Activated CD4-positive, alpha-beta memory T cell treated with anti-CD3 and anti-CD28 coated beads for 36 hours (primary cell): ENCODE results near the gene APOC3. TPM values are rescaled to one million over a fixed set of nuclear protein-coding genes. Genes with fewer than 3 reads are reported as not detected.

Experiments
- CTCF ChIA-PET: fragments of 350-600 bp; sonication (Branson Sonifier 250); formaldehyde crosslinking; loops from one replicate; lab custom pipeline; 2021; ENCODE audit warnings: antibody characterized with exemption, inconsistent platforms; lab: Charles Lee
- POLR2A ChIA-PET: fragments of 350-600 bp; sonication (Branson Sonifier 250); formaldehyde crosslinking; loops from one replicate; lab custom pipeline; 2021; ENCODE audit warnings: antibody characterized with exemption; lab: Charles Lee
- DNase-seq: peaks from one replicate; pipeline ENCODE4 v3.0.0-alpha.2; 2020
- H3K27ac Mint-ChIP-seq: one replicate; pipeline ENCODE4 v1.8.0; 2021; ENCODE audit warnings: mixed read lengths
- H3K27me3 Mint-ChIP-seq: one replicate; pipeline ENCODE4 v1.8.0; 2021; ENCODE audit warnings: mixed read lengths
- H3K36me3 Mint-ChIP-seq: one replicate; pipeline ENCODE4 v1.8.0; 2021; ENCODE audit warnings: mixed read lengths
- H3K4me1 Mint-ChIP-seq: one replicate; pipeline ENCODE4 v1.8.0; 2021; ENCODE audit warnings: low read depth, mixed read lengths
- H3K4me3 Mint-ChIP-seq: one replicate; pipeline ENCODE4 v1.8.0; 2021; ENCODE audit warnings: mild to moderate bottlenecking, mixed read lengths
- H3K9me3 Mint-ChIP-seq: one replicate; pipeline ENCODE4 v1.8.0; 2021; ENCODE audit warnings: mixed read lengths
- intact Hi-C: fragments of 100-400 bp; cut with micrococcal nuclease; formaldehyde crosslinking; loops from one replicate; pipeline ENCODE4 v1.15.1; 2023
- total RNA-seq, 2 experiments: library from RNA; stranded (reverse); gene quantifications; one replicate each; pipeline ENCODE4 v1.2.3, GENCODE V29; 2021

APOC3 gene
- not detected for total RNA-seq

GRCh38 chr11:116829525-116830183 lies at the start of gene APOC3:
APOC3 (plus strand) TSS chr11:116829907; CDS start chr11:116830583, 676 bp downstream.
- no peak within 1 kb of the TSS for H3K4me3 Mint-ChIP-seq
- H3K4me1 Mint-ChIP-seq = peaks cover under 1% of the 10 kb centered on the region
- no peak for DNase-seq
- no peaks in the 10 kb centered on the region for H3K27me3 Mint-ChIP-seq
- H3K27ac Mint-ChIP-seq = no peak within 1 kb of the TSS
- intact Hi-C loops = no loop called here
- no peaks in the 10 kb centered on the region for H3K36me3 Mint-ChIP-seq
- H3K9me3 Mint-ChIP-seq = no peaks in the 10 kb centered on the region
- POLR2A ChIA-PET = no interaction called here
- CTCF ChIA-PET = no interaction called here

- no peaks in the 10 kb centered on the region for H3K27me3 Mint-ChIP-seq
- H3K36me3 Mint-ChIP-seq = peaks cover 83% of the 10 kb centered on the region
- peak; percentile 56 for DNase-seq
- peaks cover 89% of the 10 kb centered on the region for H3K4me1 Mint-ChIP-seq
- intact Hi-C loops = no loop called here
- no peaks in the 10 kb centered on the region for H3K9me3 Mint-ChIP-seq
- POLR2A ChIA-PET = interaction anchor here (0.6 to 1.9 kb wide), 2 partner anchors 11 to 361 kb away, joined by 3 to 6 read pairs; partner anchors contain the start of gene PAFAH1B2
- CTCF ChIA-PET = interaction anchor here (1.3 to 1.5 kb wide), 3 partner anchors 8 to 53 kb away, joined by 4 to 13 read pairs (median 13); partner anchors contain the start of gene APOA5
- peak overlapping the region; percentile 33 for H3K4me3 Mint-ChIP-seq
- H3K27ac Mint-ChIP-seq = peak overlapping the region; percentile 88
These were observed 47.0 kb upstream of the APOC3 start for GRCh38 chr11:116782728-116783127.

GRCh38 chr11:116786326-116786725 lies 43.4 kb upstream of the APOC3 start:
- Mint-ChIP-seq H3K27ac (peak overlapping the region; percentile 62), H3K4me1 (peaks cover 67% of the 10 kb centered on the region), H3K36me3 (peaks cover 55% of the 10 kb centered on the region), H3K9me3 (no peaks in the 10 kb centered on the region), H3K27me3 (no peaks in the 10 kb centered on the region), H3K4me3 (peak overlapping the region; percentile 95)
- ChIA-PET POLR2A (interaction anchor here (0.6 to 2.6 kb wide), 4 partner anchors 10 to 50 kb away, joined by 3 to 10 read pairs (median 8); partner anchors contain the start of gene BUD13), CTCF (interaction anchor here (1.4 to 10.3 kb wide), 5 partner anchors 9 to 357 kb away, joined by 4 to 187 read pairs (median 11); partner anchors contain the start of genes APOA1, PAFAH1B2 and SIK3)
- DNase-seq = no peak
- intact Hi-C loops = loop anchor here (1.0 to 5.0 kb wide), 3 partner anchors 10 to 446 kb away; partner anchors contain the start of genes PCSK7, RNF214 and SIK3

DNA sequence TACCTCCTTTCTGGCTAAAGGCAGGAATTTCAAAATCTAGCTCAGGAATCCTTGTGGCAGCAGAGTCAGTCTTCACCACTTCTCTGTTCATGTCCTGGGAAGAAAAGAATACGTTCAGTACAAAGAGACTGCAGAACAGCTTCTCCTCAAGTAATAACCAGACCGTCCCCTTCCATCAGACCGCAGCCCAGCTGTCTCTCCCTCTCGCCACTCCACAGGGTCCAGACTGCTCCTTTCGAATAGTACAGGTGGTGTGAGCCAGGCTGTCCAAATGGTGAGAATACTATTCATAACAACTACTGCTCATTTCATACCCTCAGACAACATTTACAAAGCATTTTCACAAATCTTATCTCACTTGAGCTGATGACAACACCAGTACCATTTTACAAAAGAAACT lies 42.7 kb upstream of the APOC3 start:
- Mint-ChIP-seq H3K36me3 (peaks cover 49% of the 10 kb centered on the region), H3K4me1 (peaks cover 63% of the 10 kb centered on the region), H3K9me3 (no peaks in the 10 kb centered on the region), H3K27me3 (no peaks in the 10 kb centered on the region), H3K4me3 (peak overlapping the region; percentile 95), H3K27ac (peak overlapping the region; percentile 80)
- CTCF ChIA-PET = interaction anchor here (0.6 to 10.3 kb wide), 8 partner anchors 10 to 357 kb away, joined by 3 to 187 read pairs (median 4); partner anchors contain the start of genes APOA1, PAFAH1B2 and SIK3
- intact Hi-C loops = loop anchor here (1.0 to 5.0 kb wide), 4 partner anchors 11 to 445 kb away; partner anchors contain the start of genes PCSK7, RNF214 and SIK3
- POLR2A ChIA-PET = interaction anchor here (0.7 to 2.6 kb wide), 7 partner anchors 8 to 311 kb away, joined by 3 to 10 read pairs (median 7); partner anchors contain the start of genes BUD13 and SIK3
- DNase-seq = no peak

- POLR2A ChIA-PET = interaction anchor here (0.5 to 2.0 kb wide), 8 partner anchors 9 to 311 kb away, joined by 3 to 9 read pairs (median 5); partner anchors contain the start of genes BUD13 and SIK3
- Mint-ChIP-seq H3K9me3 (no peaks in the 10 kb centered on the region), H3K27ac (peak overlapping the region; percentile 80), H3K4me1 (peaks cover 59% of the 10 kb centered on the region), H3K36me3 (peaks cover 45% of the 10 kb centered on the region), H3K4me3 (peak overlapping the region; percentile 95), H3K27me3 (no peaks in the 10 kb centered on the region)
- intact Hi-C loops = loop anchor here (1.0 to 5.0 kb wide), 3 partner anchors 66 to 445 kb away; partner anchors contain the start of genes PCSK7, RNF214 and SIK3
- no peak for DNase-seq
- CTCF ChIA-PET = interaction anchor here (0.6 to 10.3 kb wide), 11 partner anchors 9 to 439 kb away, joined by 3 to 187 read pairs (median 4); partner anchors contain the start of genes APOA1 and SIK3
These were observed 42.3 kb upstream of the APOC3 start for GRCh38 chr11:116787436-116787785.

DNA sequence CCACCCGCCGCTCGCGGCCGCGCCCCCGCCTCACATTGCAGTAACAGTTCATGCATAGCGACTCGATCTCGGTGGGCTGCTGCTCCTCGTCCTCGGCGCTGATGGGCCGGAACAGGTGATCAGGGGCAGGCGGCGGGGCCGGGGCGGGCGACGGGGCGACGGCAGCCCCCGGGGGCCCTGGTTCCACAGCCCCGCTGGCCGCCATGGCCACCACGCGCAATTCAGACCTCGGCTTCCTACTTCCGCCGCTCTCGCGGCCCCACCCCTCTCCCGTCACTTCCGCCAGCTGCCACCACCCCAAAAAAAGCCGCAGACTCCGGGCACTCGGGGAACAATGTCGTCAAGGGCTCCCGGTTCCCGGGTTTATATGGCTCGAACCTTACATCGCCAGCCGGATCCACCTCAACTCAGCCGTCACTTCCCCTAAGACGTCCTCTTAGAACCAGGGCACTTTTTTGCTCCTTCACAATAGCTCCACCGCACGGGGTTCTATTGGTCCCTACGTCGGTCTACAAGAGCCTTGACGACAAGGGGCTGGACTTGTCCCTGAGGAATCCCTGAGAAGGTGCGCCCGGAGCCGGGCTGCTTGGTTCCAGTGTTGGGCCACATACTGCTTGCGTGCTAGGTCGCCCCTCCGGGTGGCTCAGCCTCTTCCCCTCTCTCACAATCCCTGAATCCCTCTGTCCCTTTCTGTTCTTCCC lies 41.8 kb upstream of the APOC3 start, which contains the start of gene ZPR1:
Gene ZPR1, minus strand, starts transcription at position 238 of the 701 bp plus-strand sequence. Its CDS starts 33 bp downstream, at position 205.
- CTCF ChIA-PET = interaction anchor here (0.6 to 10.3 kb wide), 10 partner anchors 8 to 439 kb away, joined by 3 to 187 read pairs (median 4); partner anchors contain the start of genes APOA1 and SIK3
- Mint-ChIP-seq H3K4me3 (peak within 1 kb of the TSS; percentile 95), H3K4me1 (peaks cover 54% of the 10 kb centered on the region), H3K27me3 (no peaks in the 10 kb centered on the region), H3K36me3 (peaks cover 40% of the 10 kb centered on the region), H3K9me3 (no peaks in the 10 kb centered on the region), H3K27ac (peak within 1 kb of the TSS; percentile 91)
- intact Hi-C loops = loop anchor here (1.0 to 5.0 kb wide), 4 partner anchors 15 to 444 kb away; partner anchors contain the start of genes PCSK7, RNF214 and SIK3
- POLR2A ChIA-PET = interaction anchor here (0.5 to 2.0 kb wide), 7 partner anchors 11 to 310 kb away, joined by 3 to 9 read pairs (median 6); partner anchors contain the start of genes BUD13 and SIK3
- peak; percentile 90 for DNase-seq

- intact Hi-C loops = loop anchor here (1.0 to 5.0 kb wide), 3 partner anchors 15 to 444 kb away; partner anchors contain the start of genes PCSK7, RNF214 and SIK3
- peak overlapping the region; percentile 91 for H3K27ac Mint-ChIP-seq
- no peaks in the 10 kb centered on the region for H3K27me3 Mint-ChIP-seq
- H3K4me1 Mint-ChIP-seq = peaks cover 48% of the 10 kb centered on the region
- no peaks in the 10 kb centered on the region for H3K9me3 Mint-ChIP-seq
- no peak for DNase-seq
- H3K36me3 Mint-ChIP-seq = peaks cover 34% of the 10 kb centered on the region
- POLR2A ChIA-PET = interaction anchor here (1.0 to 1.8 kb wide), 3 partner anchors 12 to 19 kb away, joined by 3 to 7 read pairs (median 6); partner anchors contain the start of gene BUD13
- CTCF ChIA-PET = interaction anchor here (0.6 to 10.3 kb wide), 6 partner anchors 11 to 438 kb away, joined by 3 to 187 read pairs (median 8); partner anchors contain the start of genes APOA1 and SIK3
- peak overlapping the region; percentile 95 for H3K4me3 Mint-ChIP-seq
These were observed 41.2 kb upstream of the APOC3 start for GRCh38 chr11:116788534-116788933.

GRCh38 chr11:116788975-116789374 lies 40.7 kb upstream of the APOC3 start:
- H3K27ac Mint-ChIP-seq = no peak overlapping the region
- peaks cover 33% of the 10 kb centered on the region for H3K36me3 Mint-ChIP-seq
- H3K4me3 Mint-ChIP-seq = no peak overlapping the region
- H3K27me3 Mint-ChIP-seq = no peaks in the 10 kb centered on the region
- CTCF ChIA-PET = interaction anchor here (0.8 to 10.3 kb wide), 5 partner anchors 47 to 437 kb away, joined by 4 to 187 read pairs (median 16); partner anchors contain the start of genes APOA1 and SIK3
- H3K9me3 Mint-ChIP-seq = no peaks in the 10 kb centered on the region
- DNase-seq = no peak
- intact Hi-C loops = loop anchor here (1.0 to 5.0 kb wide), 3 partner anchors 16 to 443 kb away; partner anchors contain the start of genes PCSK7, RNF214 and SIK3
- POLR2A ChIA-PET = interaction anchor here (1.8 kb wide), 1 partner anchor 12 kb away, joined by 7 read pairs; no protein-coding TSS in a partner anchor
- peaks cover 46% of the 10 kb centered on the region for H3K4me1 Mint-ChIP-seq

GRCh38 chr11:116790167-116791001 lies 39.3 kb upstream of the APOC3 start:
- intact Hi-C loops = loop anchor here (1.0 kb wide), 2 partner anchors 46 to 316 kb away; no protein-coding TSS in a partner anchor
- CTCF ChIA-PET = interaction anchor here (0.7 to 10.3 kb wide), 46 partner anchors 8 to 440 kb away, joined by 3 to 187 read pairs (median 6); partner anchors contain the start of genes APOA1, BUD13, PAFAH1B2 and PCSK7
- no peak for DNase-seq
- no peak overlapping the region for H3K27ac Mint-ChIP-seq
- no peaks in the 10 kb centered on the region for H3K9me3 Mint-ChIP-seq
- POLR2A ChIA-PET = interaction anchor here (1.4 to 2.9 kb wide), 3 partner anchors 46 to 353 kb away, joined by 3 to 9 read pairs (median 4); partner anchors contain the start of gene PAFAH1B2
- peaks cover 19% of the 10 kb centered on the region for H3K36me3 Mint-ChIP-seq
- no peaks in the 10 kb centered on the region for H3K27me3 Mint-ChIP-seq
- peaks cover 31% of the 10 kb centered on the region for H3K4me1 Mint-ChIP-seq
- H3K4me3 Mint-ChIP-seq = no peak overlapping the region
